Measurements from ENCODE around the gene COMMD2. TPM values are rescaled to one million over a fixed set of nuclear protein-coding genes. Genes with fewer than 3 reads are reported as not detected.
A peak's percentile ranks its signal among the peaks of the same experiment; 100 is the strongest.

Gene COMMD2
- total RNA-seq, 1 experiment from 2014 or later: 35.5 TPM

GRCh38 chr3:149717391-149718056 lies 34.8 kb downstream of the COMMD2 start:
- 0 out of 4 replicates have a peak, but pooled peaks cover 0 to 4% of the 10 kb centered on the region in 2 experiments for H3K9me3 ChIP-seq (ENCODE audit: control insufficient read depth in 1 of 2, insufficient read depth in 1 of 2, low read depth in 1 of 2, low read length in 2 of 2)
- H3K4me2 ChIP-seq (ENCODE audit: low read length): peak overlapping the region; percentile 12; the same call in 1 of the 2 replicates
- POLR2A ChIA-PET: interaction anchor here (1.1 to 1.4 kb wide), 3 partner anchors 59 to 149 kb away, joined by 3 to 4 read pairs (median 4); no protein-coding TSS in a partner anchor
- no peak overlapping the region for H3K27ac ChIP-seq (ENCODE audit: low read depth, low read length)
- BruUV-seq (replicated peaks): no TSS peak
- H3K4me1 ChIP-seq (ENCODE audit: control insufficient read depth in 1 of 2, insufficient read depth in 2 of 2, low read length in 2 of 2): peaks cover 2 to 9% of the 10 kb centered on the region in 2 experiments; a peak in 3 of 4 replicates
- no peaks in the 10 kb centered on the region for H3K27me3 ChIP-seq (ENCODE audit: insufficient read depth, low read length)
- CTCF ChIA-PET: interaction anchor here (0.6 to 1.9 kb wide), 12 partner anchors 9 to 261 kb away, joined by 3 to 19 read pairs (median 5); partner anchors contain the start of genes COMMD2 and WWTR1
- RAD21 ChIA-PET (ENCODE audit: low non-redundant PET in 1 of 2, low total read pairs in 2 of 2, uncharacterized antibody in 2 of 2, unreplicated experiment in 2 of 2): interaction anchor here (0.7 to 1.5 kb wide), 3 partner anchors 149 to 187 kb away, joined by 3 read pairs; no protein-coding TSS in a partner anchor
- H4K20me1 ChIP-seq (ENCODE audit: insufficient read depth): no peaks in the 10 kb centered on the region
- intact Hi-C loops (cut with micrococcal nuclease): loop anchor here (1.0 to 5.0 kb wide), 3 partner anchors 148 to 205 kb away; no protein-coding TSS in a partner anchor
- H3K4me3 ChIP-seq (replicated peaks in 1 of 2; ENCODE audit: low read depth in 1 of 2, low read length in 2 of 2): no peak overlapping the region
- ATAC-seq (peak; percentile 83), DNase-seq (ENCODE audit: low read depth, low spot score) (peak; percentile 65)
- H3K79me2 ChIP-seq (ENCODE audit: insufficient read depth, low read length): no peaks in the 10 kb centered on the region
- no peaks in the 10 kb centered on the region for H3K36me3 ChIP-seq (ENCODE audit: control insufficient read depth in 1 of 2, insufficient read depth in 2 of 2, low read length in 2 of 2)
- no peak for TF ChIP-seq POLR2AphosphoS5 (IDR thresholded peaks at IDR 0.05; ENCODE audit: low read depth, low read length)
- TF ChIP-seq RAD21 (IDR thresholded peaks at IDR 0.05; ENCODE audit: low read depth): peak; percentile 83
- peak; percentile 66 to 83 (median 75) for TF ChIP-seq CTCF (IDR thresholded peaks at IDR 0.05 in 2 of 3, conservative IDR thresholded peaks at IDR 0.05 in 1 of 3; ENCODE audit: borderline replicate concordance in 1 of 3, insufficient read depth in 1 of 3, low read depth in 2 of 3, low read length in 2 of 3)
- H3K9ac ChIP-seq (ENCODE audit: low read length): no peak overlapping the region
- H3K9me2 ChIP-seq (ENCODE audit: insufficient read depth): no peaks in the 10 kb centered on the region
- H2AFZ ChIP-seq (ENCODE audit: low read depth, low read length, poor library complexity, severe bottlenecking): peak overlapping the region; percentile 99

GRCh38 chr3:149716984-149717383 lies 35.3 kb downstream of the COMMD2 start:
- ATAC-seq (no peak), DNase-seq (ENCODE audit: low read depth, low spot score) (no peak)
- H2AFZ ChIP-seq (ENCODE audit: low read depth, low read length, poor library complexity, severe bottlenecking): peak overlapping the region; percentile 99
- H3K9ac ChIP-seq (ENCODE audit: low read length): no peak overlapping the region
- ChIA-PET POLR2A (interaction anchor here (1.1 to 1.4 kb wide), 3 partner anchors 59 to 148 kb away, joined by 3 to 4 read pairs (median 4); no protein-coding TSS in a partner anchor), CTCF (interaction anchor here (0.7 to 1.9 kb wide), 11 partner anchors 9 to 203 kb away, joined by 3 to 19 read pairs (median 5); partner anchors contain the start of genes COMMD2 and WWTR1), RAD21 (ENCODE audit: low non-redundant PET in 1 of 2, low total read pairs in 2 of 2, uncharacterized antibody in 2 of 2, unreplicated experiment in 2 of 2) (interaction anchor here (0.7 to 1.5 kb wide), 3 partner anchors 148 to 186 kb away, joined by 3 read pairs; no protein-coding TSS in a partner anchor)
- no peaks in the 10 kb centered on the region for H3K79me2 ChIP-seq (ENCODE audit: insufficient read depth, low read length)
- H3K4me1 ChIP-seq (ENCODE audit: control insufficient read depth in 1 of 2, insufficient read depth in 2 of 2, low read length in 2 of 2): peaks cover 2 to 9% of the 10 kb centered on the region in 2 experiments; a peak in 3 of 4 replicates
- no peaks in the 10 kb centered on the region for H4K20me1 ChIP-seq (ENCODE audit: insufficient read depth)
- 0 out of 4 replicates have a peak, but pooled peaks cover 0 to 4% of the 10 kb centered on the region in 2 experiments for H3K9me3 ChIP-seq (ENCODE audit: control insufficient read depth in 1 of 2, insufficient read depth in 1 of 2, low read depth in 1 of 2, low read length in 2 of 2)
- intact Hi-C loops (cut with micrococcal nuclease): loop anchor here (1.0 to 5.0 kb wide), 3 partner anchors 148 to 205 kb away; no protein-coding TSS in a partner anchor
- no peak overlapping the region for H3K27ac ChIP-seq (ENCODE audit: low read depth, low read length)
- H3K4me3 ChIP-seq (replicated peaks in 1 of 2; ENCODE audit: low read depth in 1 of 2, low read length in 2 of 2): no peak overlapping the region
- peak overlapping the region; percentile 12; the same call in 1 of the 2 replicates for H3K4me2 ChIP-seq (ENCODE audit: low read length)
- H3K36me3 ChIP-seq (ENCODE audit: control insufficient read depth in 1 of 2, insufficient read depth in 2 of 2, low read length in 2 of 2): no peaks in the 10 kb centered on the region
- no TSS peak for BruUV-seq (replicated peaks)
- no peaks in the 10 kb centered on the region for H3K27me3 ChIP-seq (ENCODE audit: insufficient read depth, low read length)
- no peaks in the 10 kb centered on the region for H3K9me2 ChIP-seq (ENCODE audit: insufficient read depth)
- TF ChIP-seq MAX (IDR thresholded peaks at IDR 0.05) (no peak), RAD21 (IDR thresholded peaks at IDR 0.05; ENCODE audit: low read depth) (no peak), CEBPB (IDR thresholded peaks at IDR 0.05; ENCODE audit: low read depth) (no peak), ZNF274 (IDR thresholded peaks at IDR 0.05; ENCODE audit: low read depth, low read length) (no peak), ATF3 (IDR thresholded peaks at IDR 0.05) (no peak), REST (IDR thresholded peaks at IDR 0.05; ENCODE audit: low read depth) (no peak), CBX3 (IDR thresholded peaks at IDR 0.05; ENCODE audit: low read depth) (no peak)

All from HCT116 (cell line).